HL-60 (cell line): ENCODE data around the gene NUDT19.

Source experiments
- DNase-seq, 2 experiments: peaks; one replicate each; pipeline ENCODE4 v3.0.0-alpha.2; 2010 to 2020; ENCODE audit warnings: low read depth in 1 of 2, low spot score in 1 of 2
- H3K27ac ChIP-seq: fragments of 250-450 bp; sonication (Bioruptor Pico); replicated peaks from 2 replicates; pipeline ENCODE4 v1.5.1; 2020; ENCODE audit warnings: mild to moderate bottlenecking, moderate library complexity
- H3K27me3 ChIP-seq: fragments of 250-450 bp; sonication (Bioruptor Pico); 2 replicates; pipeline ENCODE4 v1.5.1; 2021; ENCODE audit warnings: mild to moderate bottlenecking, moderate library complexity; ENCODE audit not compliant: insufficient read depth, poor library complexity, severe bottlenecking
- H3K4me3 ChIP-seq: replicated peaks from 2 replicates; pipeline ENCODE4 v1.5.1; 2011; ENCODE audit warnings: mild to moderate bottlenecking, control low read depth, low read length; ENCODE audit not compliant: insufficient read depth
- GABPA ChIP-seq: IDR thresholded peaks from 2 replicates; pipeline ENCODE4 v1.6.1; 2012; ENCODE audit warnings: low read depth
- POLR2AphosphoS5 ChIP-seq: IDR thresholded peaks from 2 replicates; pipeline ENCODE4 v1.6.1; 2012; ENCODE audit warnings: low read depth
- REST ChIP-seq: IDR thresholded peaks from 2 replicates; pipeline ENCODE4 v1.6.1; 2012; ENCODE audit warnings: low read depth; ENCODE audit not compliant: insufficient replicate concordance
- SPI1 ChIP-seq: IDR thresholded peaks from 2 replicates; pipeline ENCODE4 v1.6.1; 2012; ENCODE audit warnings: low read depth, mild to moderate bottlenecking, borderline replicate concordance
- TF ChIP-seq, protein P1 (sequence below): IDR thresholded peaks from one replicate; pipeline ENCODE4 v1.5.1; 2011; ENCODE audit warnings: low read length, control low read depth, inconsistent platforms; ENCODE audit not compliant: insufficient read depth

Gene NUDT19

GRCh38 chr19:32673573-32673972, 18.0 kb upstream of the NUDT19 start:
- DNase-seq, result no peak
- peak overlapping the region; percentile 72 for H3K27ac ChIP-seq
- peaks cover 11% of the 10 kb centered on the region for H3K27me3 ChIP-seq
- TF ChIP-seq REST, result no peak
- TF ChIP-seq, protein P1, sequence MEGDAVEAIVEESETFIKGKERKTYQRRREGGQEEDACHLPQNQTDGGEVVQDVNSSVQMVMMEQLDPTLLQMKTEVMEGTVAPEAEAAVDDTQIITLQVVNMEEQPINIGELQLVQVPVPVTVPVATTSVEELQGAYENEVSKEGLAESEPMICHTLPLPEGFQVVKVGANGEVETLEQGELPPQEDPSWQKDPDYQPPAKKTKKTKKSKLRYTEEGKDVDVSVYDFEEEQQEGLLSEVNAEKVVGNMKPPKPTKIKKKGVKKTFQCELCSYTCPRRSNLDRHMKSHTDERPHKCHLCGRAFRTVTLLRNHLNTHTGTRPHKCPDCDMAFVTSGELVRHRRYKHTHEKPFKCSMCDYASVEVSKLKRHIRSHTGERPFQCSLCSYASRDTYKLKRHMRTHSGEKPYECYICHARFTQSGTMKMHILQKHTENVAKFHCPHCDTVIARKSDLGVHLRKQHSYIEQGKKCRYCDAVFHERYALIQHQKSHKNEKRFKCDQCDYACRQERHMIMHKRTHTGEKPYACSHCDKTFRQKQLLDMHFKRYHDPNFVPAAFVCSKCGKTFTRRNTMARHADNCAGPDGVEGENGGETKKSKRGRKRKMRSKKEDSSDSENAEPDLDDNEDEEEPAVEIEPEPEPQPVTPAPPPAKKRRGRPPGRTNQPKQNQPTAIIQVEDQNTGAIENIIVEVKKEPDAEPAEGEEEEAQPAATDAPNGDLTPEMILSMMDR, result no peak
- no peak for TF ChIP-seq SPI1
- no peak for TF ChIP-seq GABPA
- TF ChIP-seq POLR2AphosphoS5, result no peak
- H3K4me3 ChIP-seq, result peak overlapping the region; percentile 97; the same call in 1 of the 2 replicates

DNA sequence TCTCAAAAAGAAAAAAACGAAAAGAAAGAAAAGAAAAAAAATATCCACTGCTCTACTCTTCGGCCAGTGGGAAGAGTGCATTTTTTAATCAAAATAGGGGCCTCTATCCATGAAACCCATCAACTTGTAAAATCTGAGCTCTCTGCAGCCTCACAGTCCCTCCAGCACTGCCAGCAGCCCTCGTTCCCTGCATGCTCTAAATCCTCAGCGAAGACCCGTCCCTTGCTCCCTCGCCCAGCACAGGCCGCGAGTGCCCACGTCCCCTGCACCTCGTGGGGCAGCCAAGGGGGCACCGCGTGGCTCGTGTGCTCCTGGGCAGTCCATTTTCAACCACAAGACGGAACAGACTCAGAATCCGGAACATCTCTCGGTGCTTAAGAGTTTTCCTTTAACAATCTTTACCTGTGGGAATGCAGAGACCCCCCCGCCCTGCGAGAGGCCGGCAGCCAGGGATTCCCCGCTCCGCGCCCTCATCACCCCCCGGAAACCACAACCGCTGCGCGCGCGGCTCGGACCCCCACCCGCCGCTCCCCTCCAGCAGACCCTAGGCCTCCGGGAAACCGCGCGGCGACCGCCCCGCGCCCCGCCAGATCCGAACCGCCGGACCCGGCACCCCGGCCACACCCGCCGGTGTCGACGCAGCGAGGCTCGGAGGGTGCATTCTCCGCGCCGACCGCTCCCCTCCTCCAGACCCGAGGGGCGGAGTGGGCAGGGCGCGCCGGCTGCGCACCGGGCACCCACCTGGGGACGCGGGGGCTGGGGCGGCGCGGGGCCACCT, 17.3 kb upstream of the NUDT19 start:
- Histone ChIP-seq H3K27me3 (peaks cover 11% of the 10 kb centered on the region), H3K27ac (peak overlapping the region; percentile 72), H3K4me3 (peak overlapping the region; percentile 97)
- no peak; the same call in 1 of the 2 replicates for TF ChIP-seq POLR2AphosphoS5
- TF ChIP-seq, protein P1, result no peak
- TF ChIP-seq GABPA, result no peak
- no peak for TF ChIP-seq SPI1
- TF ChIP-seq REST, result no peak
- peak in 1 of 2 experiments; percentile 11 for DNase-seq

DNA sequence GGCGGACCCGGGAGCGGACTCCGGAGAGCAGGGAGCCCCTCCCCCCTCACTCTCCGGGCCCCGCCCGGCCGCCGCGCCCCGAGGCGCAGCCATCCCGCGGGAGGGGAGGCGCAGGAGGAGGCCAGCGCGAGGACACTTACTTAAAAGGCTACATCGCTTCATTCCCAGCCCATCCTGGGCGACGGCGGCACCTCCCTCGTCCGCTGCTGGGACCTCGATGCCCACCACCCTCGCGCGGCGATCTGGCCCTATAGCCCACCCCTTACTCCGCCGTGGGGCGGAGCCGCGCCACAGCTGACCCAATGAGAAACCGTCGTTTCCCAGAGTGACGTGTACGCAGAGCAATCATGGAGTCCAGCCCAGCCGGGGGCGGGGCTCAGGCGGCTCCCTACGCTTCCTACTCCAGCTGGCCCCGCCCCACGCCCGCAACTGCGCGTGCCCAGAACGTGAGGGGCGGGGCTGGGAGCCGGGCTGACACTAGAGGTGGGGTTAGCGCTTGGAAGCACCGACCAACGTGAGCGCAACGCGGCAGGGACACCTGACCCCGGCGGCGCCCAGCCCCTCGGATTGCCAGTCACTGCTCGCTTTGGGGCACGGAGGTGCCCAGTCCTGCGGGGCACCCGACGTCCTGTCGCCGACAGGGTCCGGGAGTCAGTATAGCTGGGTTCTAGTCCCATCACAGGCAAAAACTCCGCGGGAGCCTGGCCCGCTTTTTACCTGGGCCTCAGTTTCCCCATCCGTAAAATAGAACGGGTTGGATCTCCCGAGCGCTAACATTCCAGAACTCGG, 16.5 kb upstream of the NUDT19 start, which contains the start of gene ANKRD27:
ANKRD27 (minus strand) TSS at position 250 of the 789 bp plus-strand sequence. CDS start 16,165 bp downstream, outside the sequence.
- TF ChIP-seq, protein P1, result no peak
- peak; percentile 81 for TF ChIP-seq POLR2AphosphoS5
- no peak for TF ChIP-seq REST
- no peak for TF ChIP-seq SPI1
- TF ChIP-seq GABPA, result no peak
- peak; percentile 96 to 97 for DNase-seq
- peaks cover 11% of the 10 kb centered on the region for H3K27me3 ChIP-seq
- peak within 1 kb of the TSS; percentile 97 for H3K4me3 ChIP-seq
- H3K27ac ChIP-seq, result peak within 1 kb of the TSS; percentile 72
